H1 (cell line): Measurements from ENCODE around the gene BBLN. TPM values are rescaled to one million over a fixed set of nuclear protein-coding genes. Genes with fewer than 3 reads are reported as not detected.
A peak's percentile ranks its signal among the peaks of the same experiment; 100 is the strongest.

ENCODE experiments used
- CTCF ChIA-PET: fragments of 300-600 bp; sonication (Branson Sonifier 250); formaldehyde crosslinking; loops from one replicate; lab custom pipeline; 2021; ENCODE audit not compliant: partially characterized antibody; lab: Charles Lee
- POLR2A ChIA-PET: fragments of 300-600 bp; sonication (Branson Sonifier 250); formaldehyde crosslinking; loops from one replicate; lab custom pipeline; 2021; ENCODE audit warnings: inconsistent platforms; ENCODE audit not compliant: partially characterized antibody; lab: Charles Lee
- DNase-seq, 2 experiments: peaks; one replicate each; pipeline versions ENCODE4 v3.0.0 to v3.0.0-alpha.2; 2010 to 2022; ENCODE audit warnings: low spot score in 2 of 2, low read depth in 1 of 2, mixed read lengths in 1 of 2
- FAIRE-seq: peaks from 2 replicates; lab custom pipeline; 2011; peaks lifted over from hg19 to GRCh38; lab: Jason Lieb, UNC
- H2AFZ ChIP-seq: 2 replicates; pipeline ENCODE4 v1.8.1; 2012; ENCODE audit warnings: low read length, inconsistent platforms
- H2AK5ac ChIP-seq: 2 replicates; pipeline ENCODE4 v1.6.1; 2013; ENCODE audit warnings: low read depth, low read length
- H2BK120ac ChIP-seq: replicated peaks from 2 replicates; pipeline ENCODE3; 2013; ENCODE audit warnings: low read depth, low read length, inconsistent platforms
- H2BK12ac ChIP-seq: 2 replicates; pipeline ENCODE4 v1.6.1; 2013; ENCODE audit warnings: low read depth, low read length
- H2BK15ac ChIP-seq: 2 replicates; pipeline ENCODE4 v1.6.1; 2013; ENCODE audit warnings: low read length
- H2BK20ac ChIP-seq: 2 replicates; pipeline ENCODE4 v1.6.1; 2013; ENCODE audit warnings: low read length
- H2BK5ac ChIP-seq: 2 replicates; pipeline ENCODE4 v1.6.1; 2013; ENCODE audit warnings: low read depth, low read length
- H3K14ac ChIP-seq: 2 replicates; pipeline ENCODE4 v1.6.1; 2013; ENCODE audit warnings: inconsistent platforms; ENCODE audit not compliant: insufficient read length
- H3K18ac ChIP-seq: 2 replicates; pipeline ENCODE4 v1.6.1; 2013; ENCODE audit warnings: low read length; ENCODE audit errors: extremely low read depth
- H3K23ac ChIP-seq: 2 replicates; pipeline ENCODE4 v1.6.1; 2013; ENCODE audit warnings: inconsistent platforms; ENCODE audit not compliant: insufficient read length
- H3K23me2 ChIP-seq: 2 replicates; pipeline ENCODE4 v1.6.1; 2013; ENCODE audit warnings: low read depth, low read length
- H3K27ac ChIP-seq: 2 replicates; pipeline ENCODE4 v1.6.1; 2011; ENCODE audit warnings: low read depth, low read length, inconsistent platforms
- H3K27me3 ChIP-seq, 4 experiments: replicated peaks in 1 of 4; 1 replicate in 1 of 4; 2 replicates in 3 of 4; pipeline versions ENCODE4 v1.6.1 to v1.8.1; 2011 to 2013; ENCODE audit warnings: low read length in 3 of 4, mild to moderate bottlenecking in 3 of 4, inconsistent platforms in 2 of 4, mixed read lengths in 2 of 4, moderate library complexity in 1 of 4; ENCODE audit not compliant: control insufficient read depth in 3 of 4, insufficient read depth in 3 of 4; ENCODE audit errors: extremely low read depth in 1 of 4
- H3K36me3 ChIP-seq, 4 experiments: 2 replicates each; pipeline versions ENCODE4 v1.6.1 to v1.8.1; 2011 to 2013; ENCODE audit warnings: mild to moderate bottlenecking in 4 of 4, low read length in 3 of 4, moderate library complexity in 2 of 4, control low read depth in 1 of 4, inconsistent platforms in 1 of 4; ENCODE audit not compliant: insufficient read depth in 4 of 4, control insufficient read depth in 2 of 4
- H3K4ac ChIP-seq: replicated peaks from 2 replicates; pipeline ENCODE3; 2013; ENCODE audit warnings: low read length, low read depth, mixed read lengths, inconsistent platforms; ENCODE audit not compliant: insufficient read length
- H3K4me1 ChIP-seq, 4 experiments: replicated peaks in 1 of 4; 1 replicate in 1 of 4; 2 replicates in 3 of 4; pipeline versions ENCODE4 v1.6.1 to v1.8.1; 2011 to 2013; ENCODE audit warnings: low read length in 3 of 4, inconsistent platforms in 2 of 4, mixed read lengths in 1 of 4; ENCODE audit not compliant: insufficient read depth in 4 of 4, control insufficient read depth in 3 of 4
- H3K4me2 ChIP-seq, 2 experiments: 2 replicates each; pipeline versions ENCODE4 v1.6.1 to v1.8.1; 2011 to 2013; ENCODE audit warnings: low read depth in 2 of 2, low read length in 2 of 2, control low read depth in 1 of 2, inconsistent platforms in 1 of 2, mild to moderate bottlenecking in 1 of 2; ENCODE audit not compliant: insufficient read depth in 1 of 2
- H3K4me3 ChIP-seq, 4 experiments: fragments of 200-600, 300-600 bp in 1 of 4; sonication (generic), shearing (Covaris generic), sonication (Bioruptor Twin) in 1 of 4; 2 replicates each; pipeline versions ENCODE4 v1.5.1 to v1.8.1; 2011 to 2016; ENCODE audit warnings: low read length in 4 of 4, low read depth in 3 of 4, control low read depth in 2 of 4, inconsistent platforms in 2 of 4, mild to moderate bottlenecking in 2 of 4, mixed read lengths in 1 of 4, moderate library complexity in 1 of 4; ENCODE audit not compliant: insufficient read depth in 2 of 4; ENCODE audit errors: extremely low read depth in 1 of 4
- H3K56ac ChIP-seq: replicated peaks from 2 replicates; pipeline ENCODE3; 2013; ENCODE audit warnings: low read depth, mild to moderate bottlenecking, mixed read lengths, low read length, inconsistent platforms; ENCODE audit not compliant: insufficient read length
- H3K79me1 ChIP-seq: 2 replicates; pipeline ENCODE4 v1.6.1; 2013; ENCODE audit warnings: low read depth, low read length, control low read depth
- H3K79me2 ChIP-seq, 2 experiments: 2 replicates each; pipeline versions ENCODE4 v1.6.1 to v1.8.1; 2012 to 2013; ENCODE audit warnings: low read length in 2 of 2, mild to moderate bottlenecking in 2 of 2, inconsistent platforms in 1 of 2; ENCODE audit not compliant: insufficient read depth in 2 of 2, control insufficient read depth in 1 of 2
- H3K9ac ChIP-seq, 4 experiments: replicated peaks in 1 of 4; 1 replicate in 1 of 4; 2 replicates in 3 of 4; pipeline versions ENCODE4 v1.6.1 to v1.8.1; 2011 to 2013; ENCODE audit warnings: low read depth in 3 of 4, low read length in 3 of 4, control low read depth in 2 of 4, mild to moderate bottlenecking in 2 of 4, moderate library complexity in 2 of 4, inconsistent platforms in 1 of 4; ENCODE audit errors: extremely low read depth in 1 of 4
- H3K9me3 ChIP-seq, 2 experiments: 2 replicates each; pipeline versions ENCODE4 v1.6.1 to v1.8.1; 2012 to 2013; ENCODE audit warnings: mild to moderate bottlenecking in 2 of 2, moderate library complexity in 2 of 2, control low read depth in 1 of 2, inconsistent platforms in 1 of 2, low read depth in 1 of 2, low read length in 1 of 2, mixed read lengths in 1 of 2; ENCODE audit not compliant: insufficient read depth in 2 of 2
- H4K20me1 ChIP-seq, 2 experiments: replicated peaks in 1 of 2; 2 replicates each; pipeline versions ENCODE3 to v1.8.1; 2011 to 2013; ENCODE audit warnings: inconsistent platforms in 2 of 2, low read length in 2 of 2, mild to moderate bottlenecking in 1 of 2; ENCODE audit not compliant: insufficient read depth in 2 of 2, control insufficient read depth in 1 of 2
- H4K5ac ChIP-seq: 2 replicates; pipeline ENCODE4 v1.6.1; 2013; ENCODE audit warnings: low read length, low read depth, mixed read lengths, inconsistent platforms; ENCODE audit not compliant: insufficient read length
- H4K8ac ChIP-seq: 2 replicates; pipeline ENCODE4 v1.8.0; 2013; ENCODE audit warnings: mild to moderate bottlenecking, moderate library complexity, low read length, inconsistent platforms; ENCODE audit not compliant: insufficient read depth; ENCODE audit errors: extremely low read depth
- H4K91ac ChIP-seq: replicated peaks from 2 replicates; pipeline ENCODE3; 2013; ENCODE audit warnings: low read length, mixed read lengths, inconsistent platforms; ENCODE audit not compliant: insufficient read length
- CHD2 ChIP-seq: IDR thresholded peaks from 2 replicates; pipeline ENCODE4 v1.6.1; 2012; ENCODE audit warnings: low read length, improper control_type of control experiment
- GTF2F1 ChIP-seq: IDR thresholded peaks from 2 replicates; pipeline ENCODE4 v1.6.1; 2012; ENCODE audit warnings: low read depth, low read length, improper control_type of control experiment, borderline replicate concordance
- POLR2A ChIP-seq, 2 experiments: IDR thresholded peaks; 1 replicate in 1 of 2; 2 replicates in 1 of 2; pipeline ENCODE4 v1.6.1; 2011; ENCODE audit warnings: low read depth in 2 of 2, low read length in 2 of 2, mild to moderate bottlenecking in 2 of 2; ENCODE audit errors: control extremely low read depth in 1 of 2
- POLR2AphosphoS5 ChIP-seq: IDR thresholded peaks from 2 replicates; pipeline ENCODE4 v1.6.1; 2011; ENCODE audit warnings: low read depth, low read length
- SRF ChIP-seq: IDR thresholded peaks from 2 replicates; pipeline ENCODE4 v1.6.1; 2011; ENCODE audit warnings: mild to moderate bottlenecking, low read depth, low read length, moderate library complexity
- WGBS, 2 experiments: shearing (Covaris generic) in 1 of 2; methylation state at CpG; one replicate each; pipeline versions ENCODE4 v1.1.6 to v1.1.7; 2013 to 2015; ENCODE audit warnings: low lambda C conversion rate in 2 of 2, mixed read lengths in 2 of 2, inconsistent platforms in 1 of 2, low coverage in 1 of 2, missing lambda C conversion rate in 1 of 2; ENCODE audit not compliant: insufficient replicate concordance in 2 of 2, insufficient coverage in 1 of 2, insufficient read length in 1 of 2; ENCODE audit errors: extremely low coverage in 1 of 2, missing lambda C conversion rate in 1 of 2; 5-methylcytosine and 5-hydroxymethylcytosine counted together
- polyA plus RNA-seq, 7 experiments: library from polyadenylated mRNA; depleted of rRNA in 3 of 7; stranded (reverse) in 5 of 7; unstranded in 2 of 7; fragments of >200 nt in 5 of 7; fragments of 200-250 nt in 2 of 7; gene quantifications; 1 replicate in 5 of 7; 2 replicates in 1 of 7; 4 replicates in 1 of 7; pipeline versions ENCODE4 v1.2.1 to v1.2.3, GENCODE V29; 2011 to 2013; ENCODE audit warnings: missing spikeins in 2 of 7, mixed read lengths in 2 of 7
- total RNA-seq: library from RNA; stranded (reverse); fragmentation: NEBNext Ultra II Directional; extraction: Animal tissue kit (Norgen Biotek cat#: 25700); gene quantifications from 2 replicates; pipeline ENCODE4 v1.2.1, GENCODE V29; 2021

Gene BBLN
- total and polyA plus RNA-seq, 2 of the 8 experiments (the other 6 are each of a cell fraction or from before 2014, with no cell fraction given), result 63.1 to 164 TPM

GRCh38 chr9:128163523-128164306 lies 3.6 kb downstream of the BBLN start:
- H3K36me3 ChIP-seq, result peaks cover 3 to 44% (median 17%) of the 10 kb centered on the region in 4 experiments; a peak in 7 of 8 replicates
- H2BK20ac ChIP-seq, result no peak overlapping the region
- CTCF ChIA-PET, result interaction anchor here (1.6 kb wide), 1 partner anchor 14 kb away, joined by 4 read pairs; no protein-coding TSS in a partner anchor

More at GRCh38 chr9:128163523-128164306, 3.6 kb downstream of the BBLN start:
- no peak overlapping the region for H3K23ac ChIP-seq
- H3K4me2 ChIP-seq, result no peak overlapping the region
- no peak overlapping the region for H2BK15ac ChIP-seq
- peaks cover 0 to 4% of the 10 kb centered on the region in 2 experiments; a peak in 1 of 4 replicates for H3K79me2 ChIP-seq
- H4K8ac ChIP-seq, result no peak overlapping the region
- peaks cover 0 to 11% (median 1%) of the 10 kb centered on the region in 4 experiments; a peak in 4 of 7 replicates for H3K4me1 ChIP-seq
- H3K9ac ChIP-seq, result no peak overlapping the region
- no peak overlapping the region for H3K18ac ChIP-seq
- H3K4ac ChIP-seq, result no peak overlapping the region
- no peak overlapping the region for H2BK5ac ChIP-seq
- FAIRE-seq, result no peak
- WGBS, 2 experiments, result 90% methylated on average over 10 of the region's 10 CpGs; no CpG with 5 or more reads in 1 of the 2 experiments
- H3K14ac ChIP-seq, result no peak overlapping the region
- H3K4me3 ChIP-seq, result no peak overlapping the region
- POLR2A ChIA-PET, result interaction anchor here (0.7 to 5.1 kb wide), 7 partner anchors 12 to 765 kb away, joined by 3 to 21 read pairs (median 4); partner anchors contain the start of gene PTGES2
- no peak overlapping the region for H2BK120ac ChIP-seq
- peak in 1 of 2 experiments; percentile 22; a peak in 1 of 3 replicates for TF ChIP-seq POLR2A (IDR thresholded peaks at IDR 0.05; ENCODE audit: control extremely low read depth in 1 of 2, low read depth in 2 of 2, low read length in 2 of 2)
- no peak for TF ChIP-seq SRF
- no peak for TF ChIP-seq CHD2
- peak; percentile 17; the same call in 1 of the 2 replicates for TF ChIP-seq POLR2AphosphoS5
- no peak for TF ChIP-seq GTF2F1
- TF ChIP-seq, all 59 proteins: peak for 2
- H3K27me3 ChIP-seq, result no peaks in the 10 kb centered on the region
- no peak for DNase-seq
- H3K27ac ChIP-seq, result no peak overlapping the region
- no peak overlapping the region for H3K56ac ChIP-seq
- no peak overlapping the region for H2AK5ac ChIP-seq
- peaks cover 5% of the 10 kb centered on the region; the same call in 1 of the 2 replicates for H3K23me2 ChIP-seq
- no peaks in the 10 kb centered on the region for H3K9me3 ChIP-seq
- no peak overlapping the region for H4K91ac ChIP-seq
- H2AFZ ChIP-seq, result no peak overlapping the region
- no peak overlapping the region for H2BK12ac ChIP-seq
- H4K5ac ChIP-seq, result no peak overlapping the region
- 0 out of 2 replicates have a peak, but pooled peaks cover 8% of the 10 kb centered on the region for H3K79me1 ChIP-seq
- H4K20me1 ChIP-seq, result peaks cover under 1 to 4% of the 10 kb centered on the region in 2 experiments
